SU-DHL-6 (cell line): ENCODE measurements around the gene SEMA5A.

ENCODE experiments used
- H2AFZ ChIP-seq: fragments of 200-600 bp; sonication (generic); 2 replicates; pipeline ENCODE4 v1.6.1; 2014; ENCODE audit warnings: low read depth, mild to moderate bottlenecking, moderate library complexity, mixed read lengths, antibody characterized with exemption, low read length; ENCODE audit not compliant: severe bottlenecking
- H3F3A ChIP-seq: fragments of 200-600 bp; shearing (Covaris generic); 2 replicates; pipeline ENCODE4 v1.6.0; 2016; ENCODE audit warnings: antibody characterized with exemption, mild to moderate bottlenecking; ENCODE audit not compliant: insufficient read depth
- H3K27ac ChIP-seq: fragments of 200-600 bp; sonication (generic); 2 replicates; pipeline ENCODE4 v1.5.1; 2016; ENCODE audit warnings: low read depth, mild to moderate bottlenecking, low read length, moderate library complexity, mixed read lengths
- H3K27me3 ChIP-seq: fragments of 200-600 bp; sonication (generic), shearing (Covaris generic); 2 replicates; pipeline ENCODE4 v1.6.0; 2014; ENCODE audit warnings: mild to moderate bottlenecking, low read length
- H3K36me3 ChIP-seq: fragments of 200-600 bp; sonication (generic); 2 replicates; pipeline ENCODE4 v1.6.1; 2014; ENCODE audit warnings: mild to moderate bottlenecking, low read length, mixed read lengths
- H3K4me2 ChIP-seq: fragments of 300-600, 200-600 bp; shearing (Covaris generic), sonication (generic); 2 replicates; pipeline ENCODE4 v1.6.0; 2014; ENCODE audit warnings: low read length, low read depth, mild to moderate bottlenecking; ENCODE audit not compliant: poor library complexity, severe bottlenecking
- H3K4me3 ChIP-seq: fragments of 200-600 bp; sonication (generic); 2 replicates; pipeline ENCODE4 v1.5.1; 2014; ENCODE audit warnings: antibody characterized with exemption, low read length, mild to moderate bottlenecking, mixed read lengths; ENCODE audit not compliant: insufficient read depth, poor library complexity, severe bottlenecking
- H3K79me2 ChIP-seq: fragments of 200-600 bp; sonication (generic); 2 replicates; pipeline ENCODE4 v1.6.1; 2014; ENCODE audit warnings: mild to moderate bottlenecking, low read length, moderate library complexity; ENCODE audit not compliant: insufficient read depth
- H3K9ac ChIP-seq: fragments of 200-600 bp; sonication (generic); 2 replicates; pipeline ENCODE4 v1.7.0; 2014; ENCODE audit warnings: mild to moderate bottlenecking, low read length
- H3K9me2 ChIP-seq: fragments of 200-600 bp; sonication (generic); replicated peaks from 2 replicates; pipeline ENCODE4 v1.6.1; 2014; ENCODE audit warnings: low read length; ENCODE audit not compliant: insufficient read depth
- H3K9me3 ChIP-seq: fragments of 200-600 bp; sonication (generic); 2 replicates; pipeline ENCODE4 v1.6.1; 2014; ENCODE audit warnings: low read length, mixed read lengths; ENCODE audit not compliant: insufficient read depth
- H4K20me1 ChIP-seq: fragments of 200-600 bp; sonication (generic); 2 replicates; pipeline ENCODE4 v1.6.1; 2014; ENCODE audit warnings: low read depth, mild to moderate bottlenecking, antibody characterized with exemption, low read length, moderate library complexity, mixed read lengths
- CTCF ChIP-seq: fragments of 200-600 bp; sonication (generic); IDR thresholded peaks from one replicate; pipeline ENCODE4 v1.5.1; 2017; ENCODE audit warnings: antibody characterized with exemption, mild to moderate bottlenecking, low read length, moderate library complexity; ENCODE audit not compliant: insufficient read depth, poor library complexity, severe bottlenecking
- EZH2phosphoT487 ChIP-seq: fragments of 200-600 bp; sonication (generic), shearing (Covaris generic); conservative IDR thresholded peaks from 2 replicates; pipeline ENCODE4 v1.6.1; 2018; ENCODE audit warnings: mild to moderate bottlenecking, antibody characterized with exemption, low read length, moderate library complexity, mixed read lengths

Gene SEMA5A

GRCh38 chr5:9387879-9388278, 158.0 kb downstream of the SEMA5A start:
- H2AFZ ChIP-seq, result no peak overlapping the region
- no peak overlapping the region for H3K4me2 ChIP-seq
- no peaks in the 10 kb centered on the region for H3K27me3 ChIP-seq
- TF ChIP-seq EZH2phosphoT487, result no peak
- TF ChIP-seq CTCF, result no peak
- no peaks in the 10 kb centered on the region for H4K20me1 ChIP-seq
- H3K79me2 ChIP-seq, result no peaks in the 10 kb centered on the region
- H3F3A ChIP-seq, result no peaks in the 10 kb centered on the region
- H3K9me2 ChIP-seq, result no peaks in the 10 kb centered on the region
- H3K9ac ChIP-seq, result no peak overlapping the region
- H3K27ac ChIP-seq, result no peak overlapping the region
- no peak overlapping the region for H3K4me3 ChIP-seq
- no peaks in the 10 kb centered on the region for H3K9me3 ChIP-seq
- H3K36me3 ChIP-seq, result no peaks in the 10 kb centered on the region

GRCh38 chr5:9386945-9387344, 158.9 kb downstream of the SEMA5A start:
- H2AFZ ChIP-seq, result no peak overlapping the region
- H3K79me2 ChIP-seq, result no peaks in the 10 kb centered on the region
- no peaks in the 10 kb centered on the region for H3K27me3 ChIP-seq
- H3K4me2 ChIP-seq, result no peak overlapping the region
- no peaks in the 10 kb centered on the region for H3F3A ChIP-seq
- no peak overlapping the region for H3K27ac ChIP-seq
- H3K9ac ChIP-seq, result no peak overlapping the region
- H3K9me3 ChIP-seq, result no peaks in the 10 kb centered on the region
- no peak for TF ChIP-seq EZH2phosphoT487
- no peak for TF ChIP-seq CTCF
- H3K9me2 ChIP-seq, result no peaks in the 10 kb centered on the region
- no peak overlapping the region for H3K4me3 ChIP-seq
- no peaks in the 10 kb centered on the region for H4K20me1 ChIP-seq
- no peaks in the 10 kb centered on the region for H3K36me3 ChIP-seq

- Histone ChIP-seq H3K27ac (no peak overlapping the region), H2AFZ (no peak overlapping the region), H3F3A (no peaks in the 10 kb centered on the region), H3K4me3 (no peak overlapping the region), H3K4me2 (no peak overlapping the region), H4K20me1 (no peaks in the 10 kb centered on the region), H3K36me3 (no peaks in the 10 kb centered on the region), H3K9ac (no peak overlapping the region), H3K9me2 (no peaks in the 10 kb centered on the region), H3K27me3 (no peaks in the 10 kb centered on the region), H3K9me3 (no peaks in the 10 kb centered on the region; the same call in 1 of the 2 replicates), H3K79me2 (no peaks in the 10 kb centered on the region)
- TF ChIP-seq CTCF, result no peak
- TF ChIP-seq EZH2phosphoT487, result no peak
Observed at GRCh38 chr5:9382522-9382921, 163.4 kb downstream of the SEMA5A start.
